Uterus (tissue), 4 donors: ENCODE results near the gene C10orf90. TPM values are rescaled to one million over a fixed set of nuclear protein-coding genes. Genes with fewer than 3 reads are reported as not detected.

Source experiments
- DNase-seq, 2 donors: peaks; one replicate each; pipeline ENCODE4 v3.0.0-alpha.2; 2019 to 2020
- H3K27ac ChIP-seq, 2 donors: fragments of 200-600 bp; sonication (generic); 1 replicate in 1 of 2; 2 replicates in 1 of 2; pipeline ENCODE4 v1.5.1; 2016 to 2018
- H3K27me3 ChIP-seq, 2 donors: fragments of 200-600 bp; sonication (generic); one replicate each; pipeline ENCODE4 v1.5.1; 2018 to 2019; ENCODE audit warnings: control low read depth in 1 of 2
- H3K36me3 ChIP-seq, 2 donors: fragments of 200-600 bp; sonication (generic); one replicate each; pipeline ENCODE4 v1.5.1; 2019; ENCODE audit warnings: control low read depth in 1 of 2
- H3K4me1 ChIP-seq, 2 donors: fragments of 200-600 bp; sonication (generic); one replicate each; pipeline ENCODE4 v1.5.1; 2018 to 2019; ENCODE audit warnings: control low read depth in 1 of 2
- H3K4me3 ChIP-seq, 2 donors: fragments of 200-600 bp; sonication (generic); 1 replicate in 1 of 2; 2 replicates in 1 of 2; pipeline ENCODE4 v1.5.1; 2018 to 2019; ENCODE audit warnings: mild to moderate bottlenecking in 1 of 2
- H3K9me3 ChIP-seq, 2 donors: fragments of 200-600 bp; sonication (generic); one replicate each; pipeline ENCODE4 v1.5.1; 2019; ENCODE audit warnings: control low read depth in 1 of 2
- CTCF ChIP-seq, 4 experiments: fragments of 200-600 bp in 2 of 4; fragments of 450-650 bp in 2 of 4; sonication (generic) in 2 of 4; IDR thresholded peaks; one replicate each; pipeline ENCODE4 v1.5.1; 2016 to 2019; ENCODE audit warnings: antibody characterized with exemption in 4 of 4, mild to moderate bottlenecking in 2 of 4, moderate library complexity in 1 of 4
- POLR2A ChIP-seq, 2 donors: fragments of 450-650 bp; IDR thresholded peaks; one replicate each; pipeline ENCODE4 v1.6.1; 2016; ENCODE audit warnings: antibody characterized with exemption in 2 of 2, mild to moderate bottlenecking in 1 of 2, moderate library complexity in 1 of 2
- intact Hi-C: fragments of 100-400 bp; cut with DNase I; formaldehyde crosslinking; loops from one replicate; pipeline ENCODE4 v1.15.1; 2023; ENCODE audit warnings: low total_unique reads
- total RNA-seq, 4 donors: library from RNA; depleted of rRNA in 3 of 4; stranded (reverse); fragments of >200 nt in 3 of 4; gene quantifications; one replicate each; pipeline versions ENCODE4 v1.1.0 to v1.2.4, GENCODE V29; 2014 to 2023
- donor health status: DM: yes; HTN: yes; CAD: no.

Gene C10orf90
- total RNA-seq, 4 donors from 2014 or later, result 0.21 TPM; not detected in 3

- H3K27ac ChIP-seq, result no peak overlapping the region
- no peak for TF ChIP-seq POLR2A (IDR thresholded peaks at IDR 0.05)
- TF ChIP-seq CTCF (IDR thresholded peaks at IDR 0.05), result no peak
- no peaks in the 10 kb centered on the region for H3K4me1 ChIP-seq
- H3K9me3 ChIP-seq, result no peaks in the 10 kb centered on the region
- DNase-seq, result no peak
- intact Hi-C loops, result no loop called here
- H3K4me3 ChIP-seq, result no peak overlapping the region
- no peaks in the 10 kb centered on the region for H3K36me3 ChIP-seq
- no peaks in the 10 kb centered on the region for H3K27me3 ChIP-seq
Observed at GRCh38 chr10:126397156-126397555, 273.3 kb downstream of the C10orf90 start.

DNA sequence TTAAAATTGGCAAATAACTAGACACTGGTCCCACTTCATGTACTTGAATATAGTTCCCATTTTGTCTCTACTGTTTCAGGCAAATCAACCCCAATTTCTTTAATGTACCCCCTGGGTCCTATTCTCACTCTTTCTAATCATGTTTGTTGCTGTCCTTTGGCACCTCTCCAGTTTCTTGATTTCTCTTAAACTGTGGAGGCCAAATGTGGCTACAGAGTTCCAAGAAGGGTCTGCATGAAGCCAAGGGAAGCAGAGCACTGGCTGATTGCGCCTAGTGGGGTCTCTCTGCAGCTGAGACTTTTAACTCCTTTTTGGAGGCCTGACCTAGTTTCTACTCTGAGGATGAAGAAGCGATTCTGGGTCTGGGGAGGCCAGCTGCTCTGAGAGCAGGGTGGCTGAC is 275.5 kb downstream of the C10orf90 start:
- Histone ChIP-seq H3K9me3 (no peaks in the 10 kb centered on the region), H3K36me3 (no peaks in the 10 kb centered on the region), H3K4me1 (no peaks in the 10 kb centered on the region), H3K27me3 (no peaks in the 10 kb centered on the region), H3K27ac (no peak overlapping the region), H3K4me3 (no peak overlapping the region)
- intact Hi-C loops, result no loop called here
- no peak for DNase-seq
- TF ChIP-seq CTCF (IDR thresholded peaks at IDR 0.05), result no peak

- no peak overlapping the region for H3K4me3 ChIP-seq
- no peaks in the 10 kb centered on the region for H3K27me3 ChIP-seq
- no peak overlapping the region for H3K27ac ChIP-seq
- intact Hi-C loops, result no loop called here
- TF ChIP-seq POLR2A (IDR thresholded peaks at IDR 0.05) (no peak), CTCF (IDR thresholded peaks at IDR 0.05) (no peak)
- H3K9me3 ChIP-seq, result no peaks in the 10 kb centered on the region
- DNase-seq, result no peak
- H3K36me3 ChIP-seq, result no peaks in the 10 kb centered on the region
- H3K4me1 ChIP-seq, result no peaks in the 10 kb centered on the region
Observed at GRCh38 chr10:126393076-126393475, 277.4 kb downstream of the C10orf90 start.

DNA sequence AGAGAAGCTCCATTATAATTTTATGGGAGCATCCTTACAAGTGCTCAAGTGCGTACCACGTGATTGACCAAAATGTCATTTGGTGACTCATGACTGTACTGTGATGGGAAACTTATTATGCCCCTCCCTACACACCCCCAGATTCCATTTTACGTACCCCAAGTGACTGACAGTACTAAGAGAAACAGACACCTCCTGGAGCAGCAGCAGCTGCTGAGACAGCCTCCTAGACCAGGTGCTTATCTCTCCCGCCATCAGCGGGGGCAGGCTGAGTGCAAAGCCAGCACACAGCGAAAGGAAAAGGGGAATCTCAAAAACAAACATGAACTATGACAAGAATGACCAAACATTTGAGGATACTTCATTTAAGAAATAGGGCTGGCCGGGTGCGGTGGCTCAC is 278.0 kb downstream of the C10orf90 start:
- intact Hi-C loops, result no loop called here
- no peak for DNase-seq
- no peaks in the 10 kb centered on the region for H3K9me3 ChIP-seq
- no peak for TF ChIP-seq CTCF (IDR thresholded peaks at IDR 0.05)
- TF ChIP-seq POLR2A (IDR thresholded peaks at IDR 0.05), result no peak
- H3K4me1 ChIP-seq, result peaks cover 2 to 6% of the 10 kb centered on the region in 2 donors
- H3K36me3 ChIP-seq, result no peaks in the 10 kb centered on the region
- no peak overlapping the region for H3K27ac ChIP-seq
- no peak overlapping the region for H3K4me3 ChIP-seq
- H3K27me3 ChIP-seq, result no peaks in the 10 kb centered on the region

GRCh38 chr10:126392068-126392467 is 278.4 kb downstream of the C10orf90 start:
- intact Hi-C loops, result no loop called here
- Histone ChIP-seq H3K27me3 (no peaks in the 10 kb centered on the region), H3K36me3 (no peaks in the 10 kb centered on the region), H3K27ac (no peak overlapping the region), H3K4me3 (no peak overlapping the region), H3K4me1 (peaks cover 6 to 10% of the 10 kb centered on the region in 2 donors), H3K9me3 (no peaks in the 10 kb centered on the region)
- no peak for DNase-seq
- no peak for TF ChIP-seq CTCF (IDR thresholded peaks at IDR 0.05)
- no peak for TF ChIP-seq POLR2A (IDR thresholded peaks at IDR 0.05)
